Kidney (tissue), 14 donors: ENCODE data around the gene PDSS2. TPM values are rescaled to one million over a fixed set of nuclear protein-coding genes. Genes with fewer than 3 reads are reported as not detected.

Experiments
- DNase-seq, 5 donors: peaks; one replicate each; pipeline ENCODE4 v3.0.0-alpha.2; 2013 to 2020
- FAIRE-seq: peaks from 2 replicates; lab custom pipeline; 2012; peaks lifted over from hg19 to GRCh38; lab: Jason Lieb, UNC
- H3K27ac ChIP-seq, 2 donors: one replicate each; pipeline ENCODE4 v1.7.0; 2013; ENCODE audit warnings: low read depth in 2 of 2, low read length in 2 of 2, inconsistent platforms in 1 of 2
- H3K27me3 ChIP-seq: one replicate; pipeline ENCODE4 v1.7.1; 2013; ENCODE audit warnings: low read length, inconsistent platforms; ENCODE audit not compliant: control insufficient read depth, insufficient read depth
- H3K36me3 ChIP-seq, 3 donors: one replicate each; pipeline versions ENCODE4 v1.7.0 to v1.7.1; 2013; ENCODE audit warnings: low read length in 3 of 3, control low read depth in 1 of 3, inconsistent platforms in 1 of 3; ENCODE audit not compliant: insufficient read depth in 3 of 3, control insufficient read depth in 2 of 3
- H3K4me1 ChIP-seq, 3 donors: one replicate each; pipeline versions ENCODE4 v1.7.0 to v1.7.1; 2013; ENCODE audit warnings: low read length in 3 of 3, inconsistent platforms in 1 of 3, low read depth in 1 of 3; ENCODE audit not compliant: control insufficient read depth in 2 of 3, insufficient read depth in 2 of 3
- H3K4me3 ChIP-seq, 3 donors: one replicate each; pipeline versions ENCODE4 v1.7.0 to v1.8.1; 2013; ENCODE audit warnings: low read length in 3 of 3, control low read depth in 1 of 3, inconsistent platforms in 1 of 3
- H3K9ac ChIP-seq, 3 donors: one replicate each; pipeline versions ENCODE4 v1.7.0 to v1.7.1; 2013; ENCODE audit warnings: low read length in 3 of 3, control low read depth in 1 of 3, inconsistent platforms in 1 of 3
- H3K9me3 ChIP-seq, 3 donors: one replicate each; pipeline versions ENCODE4 v1.7.0 to v1.7.1; 2013; ENCODE audit warnings: low read length in 3 of 3, control low read depth in 1 of 3, inconsistent platforms in 1 of 3; ENCODE audit not compliant: control insufficient read depth in 2 of 3, insufficient read depth in 1 of 3
- intact Hi-C: fragments of 100-400 bp; cut with DNase I; formaldehyde crosslinking; loops from one replicate; pipeline ENCODE4 v1.11.1; 2022
- polyA plus RNA-seq: library from polyadenylated mRNA; stranded (reverse); fragments of 350-450 nt; fragmentation: Illumina TruSeq; extraction: RNeasy Lipid Tissue Mini Kit (QIAGEN cat#74804); gene quantifications from one replicate; pipeline ENCODE4 v1.2.3, GENCODE V29; 2014; ENCODE audit warnings: low read depth, low replicate concordance; ENCODE audit not compliant: insufficient read depth
- total RNA-seq: library from RNA; stranded (reverse); fragmentation: NEBNext Ultra II Directional; extraction: Animal tissue kit (Norgen Biotek cat#: 25700); gene quantifications from one replicate; pipeline ENCODE4 v1.2.1, GENCODE V29; 2021
- TF ChIP-seq, protein P1 (sequence below): IDR thresholded peaks from 3 replicates; pipeline ENCODE4 v1.5.1; 2012; ENCODE audit warnings: mild to moderate bottlenecking, moderate library complexity, borderline replicate concordance; ENCODE audit not compliant: insufficient read depth; ENCODE audit errors: extremely low read depth
- donor health status: control.
- donor health status: control.
- donor health status: control.
- donor health status: control.
- donor health status: control.
- donor health status: DM: yes; HTN: yes; CAD: no.
- donor health status: Normal renal cell carcinoma (clear cell type).

Gene PDSS2
- total and polyA plus RNA-seq, 2 donors from 2014 or later = 16.4 to 20.7 TPM

DNA sequence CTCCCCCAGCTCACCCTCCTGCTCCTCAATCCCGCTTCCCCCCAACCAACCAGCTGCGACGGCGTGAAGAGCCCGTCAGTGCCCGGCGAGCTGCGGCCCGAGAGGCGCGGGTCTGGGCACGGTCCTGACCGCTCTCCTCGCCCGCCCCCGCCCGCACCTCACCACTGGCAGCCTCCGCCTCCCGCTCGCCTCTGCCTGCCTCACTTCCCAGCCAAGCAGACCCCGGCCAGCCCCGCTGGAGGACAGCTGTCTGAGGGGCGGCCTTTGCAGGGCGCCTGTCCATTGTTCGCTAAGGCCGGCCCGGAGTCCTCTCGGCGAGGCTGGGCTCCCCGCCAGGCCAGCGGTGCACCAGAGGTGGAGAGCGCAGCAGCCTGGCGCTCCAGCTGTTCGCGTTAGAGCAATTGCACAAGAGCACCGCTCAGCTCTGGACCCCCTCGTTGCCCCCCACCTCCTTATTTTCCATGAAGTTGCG, 31.8 kb upstream of the PDSS2 start:
- H3K36me3 ChIP-seq = no peaks in the 10 kb centered on the region
- FAIRE-seq (no peak), DNase-seq (peak; percentile 68 to 83 (median 81))

DNA sequence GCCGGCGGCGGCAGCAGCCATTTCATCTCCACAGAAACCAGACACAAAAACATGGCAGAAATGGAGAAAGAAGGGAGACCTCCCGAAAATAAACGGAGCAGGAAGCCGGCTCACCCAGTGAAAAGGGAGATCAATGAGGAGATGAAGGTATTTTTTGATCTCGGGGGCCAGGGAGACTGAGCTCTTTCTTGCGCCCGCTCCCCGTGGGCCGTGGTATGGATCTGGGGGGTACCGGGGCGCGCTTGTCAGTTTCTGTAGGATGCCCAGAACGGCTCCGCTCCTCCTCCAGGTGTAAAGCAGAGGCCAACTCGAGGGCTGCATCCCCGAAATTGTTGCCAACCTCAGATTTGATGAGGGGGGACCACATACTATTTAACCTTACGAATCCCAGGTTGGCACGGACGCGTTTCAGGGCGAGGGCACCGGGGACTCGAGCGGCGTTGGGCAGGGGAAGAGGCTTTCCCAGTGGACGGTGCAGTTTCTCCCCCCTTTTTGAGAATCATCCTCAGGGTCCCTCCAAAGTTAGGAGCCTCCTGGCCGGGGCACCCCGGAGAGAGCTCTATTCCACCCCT, 31.3 kb upstream of the PDSS2 start:
- DNase-seq (peak in 1 of 5 donors; percentile 60), FAIRE-seq (no peak)
- peaks cover 2 to 21% (median 10%) of the 10 kb centered on the region in 3 donors for H3K4me1 ChIP-seq
- intact Hi-C loops = no loop called here
- H3K9me3 ChIP-seq = no peaks in the 10 kb centered on the region
- TF ChIP-seq, protein P1, sequence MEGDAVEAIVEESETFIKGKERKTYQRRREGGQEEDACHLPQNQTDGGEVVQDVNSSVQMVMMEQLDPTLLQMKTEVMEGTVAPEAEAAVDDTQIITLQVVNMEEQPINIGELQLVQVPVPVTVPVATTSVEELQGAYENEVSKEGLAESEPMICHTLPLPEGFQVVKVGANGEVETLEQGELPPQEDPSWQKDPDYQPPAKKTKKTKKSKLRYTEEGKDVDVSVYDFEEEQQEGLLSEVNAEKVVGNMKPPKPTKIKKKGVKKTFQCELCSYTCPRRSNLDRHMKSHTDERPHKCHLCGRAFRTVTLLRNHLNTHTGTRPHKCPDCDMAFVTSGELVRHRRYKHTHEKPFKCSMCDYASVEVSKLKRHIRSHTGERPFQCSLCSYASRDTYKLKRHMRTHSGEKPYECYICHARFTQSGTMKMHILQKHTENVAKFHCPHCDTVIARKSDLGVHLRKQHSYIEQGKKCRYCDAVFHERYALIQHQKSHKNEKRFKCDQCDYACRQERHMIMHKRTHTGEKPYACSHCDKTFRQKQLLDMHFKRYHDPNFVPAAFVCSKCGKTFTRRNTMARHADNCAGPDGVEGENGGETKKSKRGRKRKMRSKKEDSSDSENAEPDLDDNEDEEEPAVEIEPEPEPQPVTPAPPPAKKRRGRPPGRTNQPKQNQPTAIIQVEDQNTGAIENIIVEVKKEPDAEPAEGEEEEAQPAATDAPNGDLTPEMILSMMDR = no peak
- H3K9ac ChIP-seq = peak overlapping the region; percentile 1 to 54 (median 21)
- peak overlapping the region; percentile 2 to 62 for H3K27ac ChIP-seq
- peak overlapping the region; percentile 74 to 86 (median 82) for H3K4me3 ChIP-seq
- no peaks in the 10 kb centered on the region for H3K36me3 ChIP-seq
- H3K27me3 ChIP-seq = peaks cover 4% of the 10 kb centered on the region

More for the DNA sequence above, 31.8 kb upstream of the PDSS2 start:
- Histone ChIP-seq H3K4me1 (peaks cover 2 to 23% (median 10%) of the 10 kb centered on the region in 3 donors), H3K27me3 (peaks cover 4% of the 10 kb centered on the region), H3K27ac (peak overlapping the region in 1 of 2 donors; percentile 2), H3K4me3 (peak overlapping the region; percentile 74 to 86 (median 82)), H3K9ac (peak overlapping the region; percentile 1 to 73 (median 21)), H3K9me3 (no peaks in the 10 kb centered on the region)
- intact Hi-C loops = no loop called here
- TF ChIP-seq, protein P1 = no peak

DNA sequence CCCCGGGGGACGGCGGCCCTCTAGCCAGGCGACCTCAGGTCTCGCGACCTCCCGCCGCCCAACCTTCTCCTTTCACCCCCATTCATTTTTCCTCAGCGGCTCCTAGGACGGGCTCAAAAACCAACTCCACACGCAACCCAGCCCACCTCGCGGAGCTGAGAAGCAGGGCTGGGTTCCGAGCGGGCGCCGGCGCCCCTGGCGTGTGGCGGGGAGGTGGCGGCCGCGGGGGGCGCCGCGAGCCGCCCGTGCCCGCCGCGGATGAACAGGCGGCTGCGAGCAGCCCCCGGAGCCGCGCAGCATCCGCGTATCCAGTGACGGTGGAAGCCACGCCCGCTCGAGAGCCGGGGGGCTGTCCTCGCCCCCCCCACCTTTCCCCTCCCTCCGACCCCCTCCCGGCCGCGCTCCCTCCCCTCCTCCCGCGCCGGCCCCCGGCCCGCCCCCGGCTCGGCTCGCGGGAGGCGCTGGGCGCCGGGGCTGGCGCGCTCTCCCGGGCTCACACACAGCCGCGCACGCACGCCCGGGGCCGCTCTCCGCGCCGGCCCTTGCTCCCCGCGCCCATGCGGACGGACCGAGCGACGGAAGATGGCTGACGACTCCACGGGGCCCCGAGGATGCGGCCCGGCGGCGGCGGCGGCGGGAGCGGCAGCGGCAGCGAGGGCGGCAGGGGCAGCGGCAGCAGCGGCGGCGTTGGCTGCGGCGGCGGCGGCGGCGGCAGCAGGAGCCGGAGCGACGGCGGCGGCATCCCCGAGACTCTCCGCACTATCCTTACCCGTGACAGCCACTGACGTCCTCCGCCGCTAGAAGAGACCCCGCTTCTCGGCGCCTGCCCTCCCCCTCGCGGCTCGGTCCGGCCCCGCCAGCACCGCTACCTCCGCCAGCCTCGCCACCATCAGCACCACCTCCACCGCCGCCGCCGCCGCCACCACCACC, 30.5 kb upstream of the PDSS2 start, which contains the start of gene SOBP:
Gene SOBP, plus strand, starts transcription at position 482 of the 930 bp plus-strand sequence. CDS start 500 bp downstream, outside the sequence.
- Histone ChIP-seq H3K36me3 (no peaks in the 10 kb centered on the region), H3K27me3 (peaks cover 4% of the 10 kb centered on the region), H3K27ac (peak within 1 kb of the TSS; percentile 29 to 62), H3K4me1 (peaks cover 2 to 18% (median 10%) of the 10 kb centered on the region in 3 donors), H3K9ac (peak within 1 kb of the TSS; percentile 1 to 70 (median 28)), H3K4me3 (peak within 1 kb of the TSS; percentile 76 to 86 (median 82)), H3K9me3 (no peaks in the 10 kb centered on the region)
- peak; percentile 87 to 93 (median 91) for DNase-seq
- no peak for FAIRE-seq
- intact Hi-C loops = no loop called here
- TF ChIP-seq, protein P1 = no peak
